Measurements from ENCODE around the gene GAB3.

DNA sequence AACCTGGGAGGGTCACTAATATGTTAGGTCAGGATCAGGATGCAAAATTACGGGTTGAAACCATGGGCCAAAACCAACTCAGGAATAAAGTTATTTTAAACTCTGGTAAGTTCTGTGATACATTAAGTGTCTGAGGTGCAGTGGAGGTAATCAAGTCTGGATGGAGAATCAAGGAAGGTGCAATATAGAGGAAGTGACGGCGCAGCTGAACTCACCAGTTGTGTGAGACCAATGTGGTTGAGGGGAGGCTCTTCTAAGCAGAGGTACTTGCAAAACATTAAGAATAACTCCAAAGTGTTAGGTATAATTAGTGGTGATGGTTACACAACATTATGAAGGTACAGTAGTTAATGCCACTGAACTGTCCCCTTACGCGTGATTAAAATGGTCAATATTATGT, 19.7 kb downstream of the GAB3 start:
- TF ChIP-seq, protein P1, sequence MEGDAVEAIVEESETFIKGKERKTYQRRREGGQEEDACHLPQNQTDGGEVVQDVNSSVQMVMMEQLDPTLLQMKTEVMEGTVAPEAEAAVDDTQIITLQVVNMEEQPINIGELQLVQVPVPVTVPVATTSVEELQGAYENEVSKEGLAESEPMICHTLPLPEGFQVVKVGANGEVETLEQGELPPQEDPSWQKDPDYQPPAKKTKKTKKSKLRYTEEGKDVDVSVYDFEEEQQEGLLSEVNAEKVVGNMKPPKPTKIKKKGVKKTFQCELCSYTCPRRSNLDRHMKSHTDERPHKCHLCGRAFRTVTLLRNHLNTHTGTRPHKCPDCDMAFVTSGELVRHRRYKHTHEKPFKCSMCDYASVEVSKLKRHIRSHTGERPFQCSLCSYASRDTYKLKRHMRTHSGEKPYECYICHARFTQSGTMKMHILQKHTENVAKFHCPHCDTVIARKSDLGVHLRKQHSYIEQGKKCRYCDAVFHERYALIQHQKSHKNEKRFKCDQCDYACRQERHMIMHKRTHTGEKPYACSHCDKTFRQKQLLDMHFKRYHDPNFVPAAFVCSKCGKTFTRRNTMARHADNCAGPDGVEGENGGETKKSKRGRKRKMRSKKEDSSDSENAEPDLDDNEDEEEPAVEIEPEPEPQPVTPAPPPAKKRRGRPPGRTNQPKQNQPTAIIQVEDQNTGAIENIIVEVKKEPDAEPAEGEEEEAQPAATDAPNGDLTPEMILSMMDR (IDR thresholded peaks at IDR 0.05; ENCODE audit: low read depth, low read length), result no peak
- TF ChIP-seq EZH2phosphoT487 (IDR thresholded peaks at IDR 0.05; ENCODE audit: low read depth), result no peak

All from OCI-LY3 (cell line).